GM12874 (cell line): ENCODE results near the gene NSFL1C.

Source experiments
- TF ChIP-seq, protein P1 (sequence below): IDR thresholded peaks from 2 replicates; pipeline ENCODE4 v1.5.1; 2011; ENCODE audit warnings: low read depth, mild to moderate bottlenecking, control low read depth, low read length, moderate library complexity; ENCODE audit not compliant: insufficient read depth

NSFL1C gene

GRCh38 chr20:1503564-1504227 lies 37.0 kb upstream of the NSFL1C start:
- TF ChIP-seq, protein P1, sequence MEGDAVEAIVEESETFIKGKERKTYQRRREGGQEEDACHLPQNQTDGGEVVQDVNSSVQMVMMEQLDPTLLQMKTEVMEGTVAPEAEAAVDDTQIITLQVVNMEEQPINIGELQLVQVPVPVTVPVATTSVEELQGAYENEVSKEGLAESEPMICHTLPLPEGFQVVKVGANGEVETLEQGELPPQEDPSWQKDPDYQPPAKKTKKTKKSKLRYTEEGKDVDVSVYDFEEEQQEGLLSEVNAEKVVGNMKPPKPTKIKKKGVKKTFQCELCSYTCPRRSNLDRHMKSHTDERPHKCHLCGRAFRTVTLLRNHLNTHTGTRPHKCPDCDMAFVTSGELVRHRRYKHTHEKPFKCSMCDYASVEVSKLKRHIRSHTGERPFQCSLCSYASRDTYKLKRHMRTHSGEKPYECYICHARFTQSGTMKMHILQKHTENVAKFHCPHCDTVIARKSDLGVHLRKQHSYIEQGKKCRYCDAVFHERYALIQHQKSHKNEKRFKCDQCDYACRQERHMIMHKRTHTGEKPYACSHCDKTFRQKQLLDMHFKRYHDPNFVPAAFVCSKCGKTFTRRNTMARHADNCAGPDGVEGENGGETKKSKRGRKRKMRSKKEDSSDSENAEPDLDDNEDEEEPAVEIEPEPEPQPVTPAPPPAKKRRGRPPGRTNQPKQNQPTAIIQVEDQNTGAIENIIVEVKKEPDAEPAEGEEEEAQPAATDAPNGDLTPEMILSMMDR, result peak; percentile 95

DNA sequence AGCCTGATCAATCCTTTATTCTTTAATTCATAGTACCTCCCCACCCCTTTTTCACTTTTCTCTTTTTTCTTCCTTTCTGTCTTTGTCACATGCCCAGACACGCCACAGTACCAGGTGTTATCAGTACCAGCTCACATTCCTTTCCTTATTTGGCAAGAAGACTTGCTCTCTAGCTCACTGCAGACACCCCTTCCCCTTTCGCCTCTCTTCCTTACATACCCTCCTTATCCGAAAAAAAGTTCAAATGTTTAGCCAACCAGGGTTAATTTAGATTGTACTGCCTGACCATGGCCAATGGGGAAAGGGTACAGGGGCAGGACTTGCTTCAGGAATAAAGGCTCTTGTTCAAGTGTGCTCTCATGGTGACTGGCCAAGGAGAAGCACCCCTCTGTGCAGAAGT lies 33.8 kb upstream of the NSFL1C start:
- TF ChIP-seq, protein P1, result no peak

DNA sequence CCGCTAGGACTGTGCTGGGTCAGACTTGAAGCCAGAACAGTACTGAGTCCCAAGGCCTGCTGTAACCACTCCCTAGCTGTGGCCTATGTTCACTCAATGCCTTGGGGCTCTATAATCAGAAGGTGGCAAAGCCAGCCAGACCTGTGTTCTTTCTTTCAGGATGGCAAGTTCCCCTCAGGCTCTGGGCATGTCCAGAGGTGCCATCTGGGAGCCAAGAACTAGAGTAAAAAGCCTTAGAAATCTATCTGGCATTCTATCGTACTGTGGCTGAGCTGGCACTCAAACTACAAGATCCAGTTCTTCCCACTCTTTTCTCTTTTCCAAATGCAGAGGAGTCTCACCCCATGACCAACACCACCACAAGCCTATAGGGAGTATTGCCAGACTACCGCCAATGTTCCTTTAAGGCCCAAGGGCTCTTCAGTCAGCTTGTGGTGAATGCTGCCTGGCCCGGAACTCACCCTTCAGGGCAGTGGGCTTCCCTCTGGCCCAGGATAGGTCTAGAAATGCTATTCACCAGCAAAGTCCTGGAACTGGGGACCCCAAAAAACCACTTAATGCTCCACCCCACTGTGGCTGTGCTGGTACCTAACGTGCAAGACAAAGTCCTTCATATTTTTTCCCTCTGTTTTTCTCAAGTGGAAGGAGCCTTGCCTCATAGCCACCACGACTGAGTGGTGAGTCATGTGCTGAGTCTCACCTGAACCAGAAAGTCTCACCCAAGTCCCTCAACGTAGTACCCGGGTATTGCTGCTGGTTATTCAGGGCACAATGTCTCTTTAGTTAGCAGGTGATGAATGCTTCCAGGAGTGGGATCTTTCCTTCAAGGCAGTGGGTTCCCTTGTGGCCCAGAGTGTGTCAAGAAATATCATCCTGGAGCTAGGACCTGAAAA lies 33.1 kb upstream of the NSFL1C start:
- TF ChIP-seq, protein P1, result no peak

DNA sequence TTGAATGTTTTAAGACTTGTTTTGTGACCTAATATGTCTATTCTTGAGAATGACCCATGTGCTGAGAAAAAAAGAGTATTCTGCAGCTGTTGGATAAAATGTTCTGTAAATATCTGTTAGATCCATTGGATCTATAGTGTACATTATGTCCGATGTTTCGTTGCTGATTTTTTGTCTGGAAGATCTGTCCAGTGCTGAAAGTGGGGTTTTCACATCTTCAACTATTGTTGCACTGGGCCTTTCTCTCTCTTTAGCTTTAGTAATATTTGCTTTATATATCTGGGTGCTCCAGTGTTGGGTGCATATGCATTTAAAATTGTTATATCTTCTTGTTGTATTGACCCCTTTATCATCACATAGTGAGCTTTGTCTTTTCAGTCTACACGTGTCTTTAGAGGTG lies 30.3 kb upstream of the NSFL1C start:
- TF ChIP-seq, protein P1, result no peak

- TF ChIP-seq, protein P1, result no peak
Observed at GRCh38 chr20:1494436-1494835, 27.8 kb upstream of the NSFL1C start.

GRCh38 chr20:1493536-1493935 lies 26.9 kb upstream of the NSFL1C start:
- TF ChIP-seq, protein P1, result no peak

GRCh38 chr20:1491860-1492642 lies 25.4 kb upstream of the NSFL1C start:
- TF ChIP-seq, protein P1, result no peak
